ENCODE results near the gene KLHL15. TPM values are rescaled to one million over a fixed set of nuclear protein-coding genes. Genes with fewer than 3 reads are reported as not detected.
"Not testable (repeated sequence)": the region's sequence is repeated elsewhere in the genome, so short reads cannot be mapped to it uniquely, and the experiment has no call there.

Gene KLHL15
- 2.4 TPM for polyA plus RNA-seq (2012; ENCODE audit: insufficient read depth, insufficient read length, low read depth)

- no peak for TF ChIP-seq CTCF (IDR thresholded peaks at IDR 0.05; ENCODE audit: low read depth, low read length)
- Histone ChIP-seq H3K27me3 (no peaks in the 10 kb centered on the region), H3K4me3 (ENCODE audit: low read depth, low read length) (peak within 1 kb of the TSS; percentile 61), H3K36me3 (no peaks in the 10 kb centered on the region), H3K9me3 (no peaks in the 10 kb centered on the region), H3K4me1 (no peaks in the 10 kb centered on the region; the same call in 1 of the 2 replicates)
- no peak for DNase-seq
These were observed at the start of gene KLHL15 for GRCh38 chrX:24027086-24027485. Gene KLHL15, minus strand, starts transcription at chrX:24027186. Its CDS starts 20,493 bp downstream, at chrX:24006693.

GRCh38 chrX:24069877-24070276 is 42.9 kb upstream of the KLHL15 start:
- no peaks in the 10 kb centered on the region for H3K4me1 ChIP-seq
- no peak overlapping the region for H3K4me3 ChIP-seq (ENCODE audit: low read depth, low read length)
- peaks cover 40% of the 10 kb centered on the region for H3K36me3 ChIP-seq
- no peak for TF ChIP-seq CTCF (IDR thresholded peaks at IDR 0.05; ENCODE audit: low read depth, low read length)
- DNase-seq = no peak
- H3K9me3 ChIP-seq = no peaks in the 10 kb centered on the region
- H3K27me3 ChIP-seq = no peaks in the 10 kb centered on the region

- TF ChIP-seq CTCF (IDR thresholded peaks at IDR 0.05; ENCODE audit: low read depth, low read length) = no peak
These were observed 36.5 kb upstream of the KLHL15 start for GRCh38 chrX:24063488-24063887.

GRCh38 chrX:24055043-24055356 is 28.0 kb upstream of the KLHL15 start:
- Histone ChIP-seq H3K27me3 (no peaks in the 10 kb centered on the region), H3K4me3 (ENCODE audit: low read depth, low read length) (no peak overlapping the region), H3K4me1 (no peaks in the 10 kb centered on the region), H3K9me3 (no peaks in the 10 kb centered on the region), H3K36me3 (peaks cover 23% of the 10 kb centered on the region)
- no peak for DNase-seq
- TF ChIP-seq CTCF (IDR thresholded peaks at IDR 0.05; ENCODE audit: low read depth, low read length) = no peak

More at GRCh38 chrX:24063488-24063887, 36.5 kb upstream of the KLHL15 start:
- Histone ChIP-seq H3K27me3 (no peaks in the 10 kb centered on the region), H3K9me3 (no peaks in the 10 kb centered on the region), H3K36me3 (peaks cover 73% of the 10 kb centered on the region), H3K4me3 (ENCODE audit: low read depth, low read length) (no peak overlapping the region), H3K4me1 (no peaks in the 10 kb centered on the region)
- DNase-seq = no peak

- Histone ChIP-seq H3K36me3 (peaks cover 17% of the 10 kb centered on the region), H3K4me3 (ENCODE audit: low read depth, low read length) (no peak within 1 kb of the TSS), H3K9me3 (no peaks in the 10 kb centered on the region), H3K4me1 (no peaks in the 10 kb centered on the region), H3K27me3 (no peaks in the 10 kb centered on the region)
- peak; percentile 68 for TF ChIP-seq CTCF (IDR thresholded peaks at IDR 0.05; ENCODE audit: low read depth, low read length)
- DNase-seq = peak; percentile 85
These were observed 27.4 kb upstream of the KLHL15 start, which contains the start of gene EIF2S3 for GRCh38 chrX:24054182-24055042. Gene EIF2S3, plus strand, starts transcription at chrX:24054956. Its CDS starts 13 bp downstream, at chrX:24054969.

GRCh38 chrX:24050522-24051318 is 23.7 kb upstream of the KLHL15 start:
- H3K4me1 ChIP-seq; H3K27me3 ChIP-seq; H3K4me3 ChIP-seq (ENCODE audit: low read depth, low read length); DNase-seq; H3K9me3 ChIP-seq; H3K36me3 ChIP-seq: not testable (repeated sequence)

GRCh38 chrX:24049643-24050042 is 22.7 kb upstream of the KLHL15 start:
- not testable (repeated sequence) for H3K27me3 ChIP-seq; H3K4me3 ChIP-seq (ENCODE audit: low read depth, low read length); DNase-seq; H3K36me3 ChIP-seq; H3K4me1 ChIP-seq; H3K9me3 ChIP-seq

GRCh38 chrX:24046060-24046459 is 19.1 kb upstream of the KLHL15 start:
- not testable (repeated sequence) for H3K4me3 ChIP-seq (ENCODE audit: low read depth, low read length); H3K4me1 ChIP-seq; DNase-seq; H3K9me3 ChIP-seq; H3K27me3 ChIP-seq; H3K36me3 ChIP-seq

Data from BE2C (cell line).